IMR-90 (cell line): ENCODE measurements around the gene MAML2. TPM values are rescaled to one million over a fixed set of nuclear protein-coding genes. Genes with fewer than 3 reads are reported as not detected.

Experiments
- ATAC-seq: fragments of 200-7000 bp; cut with Tn5 transposase; 2 replicates; pipeline ENCODE4 v1.9.1; 2020; ENCODE audit warnings: low read depth, mild to moderate bottlenecking, moderate library complexity
- BruUV-seq: library from RNA; stranded (reverse); fragments of 400-500 nt; replicated peaks from 2 replicates; lab custom pipeline; 2021; lab: Mats Ljungman, UMichigan
- CTCF ChIA-PET: fragments of 300-600 bp; formaldehyde crosslinking; extraction: SDS; loops from one replicate; lab custom pipeline; 2021; ENCODE audit warnings: antibody characterized with exemption; lab: Yijun Ruan, JAX
- POLR2A ChIA-PET: fragments of 300-600 bp; sonication (Branson Sonifier 250); formaldehyde crosslinking; loops from one replicate; lab custom pipeline; 2022; ENCODE audit warnings: antibody characterized with exemption; ENCODE audit not compliant: unreplicated experiment; lab: Charles Lee
- DNase-seq: peaks from one replicate; pipeline ENCODE4 v3.0.0; 2013
- H2AFZ ChIP-seq: replicated peaks from 2 replicates; pipeline ENCODE3; 2013; ENCODE audit warnings: low read length, mild to moderate bottlenecking; ENCODE audit not compliant: poor library complexity
- H2AK5ac ChIP-seq: 2 replicates; pipeline ENCODE4 v1.6.1; 2013; ENCODE audit warnings: low read depth, low read length, inconsistent platforms
- H2AK9ac ChIP-seq: replicated peaks from 2 replicates; pipeline ENCODE3; 2013; ENCODE audit warnings: mild to moderate bottlenecking, low read depth, low read length, moderate library complexity; ENCODE audit not compliant: poor library complexity
- H2BK120ac ChIP-seq: 2 replicates; pipeline ENCODE4 v1.6.1; 2013; ENCODE audit warnings: low read depth, low read length, inconsistent platforms
- H2BK15ac ChIP-seq: 3 replicates; pipeline ENCODE4 v1.6.1; 2013; ENCODE audit warnings: low read depth, low read length, inconsistent platforms
- H2BK20ac ChIP-seq: 2 replicates; pipeline ENCODE4 v1.6.1; 2013; ENCODE audit warnings: low read depth, mild to moderate bottlenecking, inconsistent platforms, low read length, moderate library complexity
- H2BK5ac ChIP-seq: 2 replicates; pipeline ENCODE4 v1.6.1; 2013; ENCODE audit warnings: mild to moderate bottlenecking, low read depth, low read length, inconsistent platforms; ENCODE audit not compliant: poor library complexity, severe bottlenecking
- H3K14ac ChIP-seq: replicated peaks from 2 replicates; pipeline ENCODE4 v1.6.1; 2013; ENCODE audit warnings: low read depth, low read length, inconsistent platforms
- H3K18ac ChIP-seq: 2 replicates; pipeline ENCODE4 v1.6.1; 2013; ENCODE audit warnings: low read depth, low read length, control low read depth
- H3K23ac ChIP-seq: 2 replicates; pipeline ENCODE4 v1.6.1; 2013; ENCODE audit warnings: low read depth, low read length, inconsistent platforms
- H3K27ac ChIP-seq: 2 replicates; pipeline ENCODE4 v1.5.1; 2013; ENCODE audit warnings: mild to moderate bottlenecking, control low read depth, low read length; ENCODE audit not compliant: insufficient read depth
- H3K27me3 ChIP-seq: 2 replicates; pipeline ENCODE4 v1.6.1; 2013; ENCODE audit warnings: low read length; ENCODE audit not compliant: control insufficient read depth, insufficient read depth
- H3K36me3 ChIP-seq: 2 replicates; pipeline ENCODE4 v1.6.1; 2013; ENCODE audit warnings: low read length, mixed read lengths; ENCODE audit not compliant: control insufficient read depth, insufficient read depth
- H3K4ac ChIP-seq: 2 replicates; pipeline ENCODE4 v1.6.1; 2013; ENCODE audit warnings: low read depth, low read length, inconsistent platforms
- H3K4me1 ChIP-seq: 2 replicates; pipeline ENCODE4 v1.6.1; 2013; ENCODE audit warnings: low read length, mixed read lengths; ENCODE audit not compliant: control insufficient read depth, insufficient read depth
- H3K4me2 ChIP-seq: 2 replicates; pipeline ENCODE4 v1.6.1; 2013; ENCODE audit warnings: low read depth, mild to moderate bottlenecking, control low read depth, low read length, moderate library complexity
- H3K4me3 ChIP-seq: 2 replicates; pipeline ENCODE4 v1.5.1; 2013; ENCODE audit warnings: low read depth, mild to moderate bottlenecking, control low read depth, low read length, moderate library complexity; ENCODE audit not compliant: insufficient read depth
- H3K56ac ChIP-seq: 2 replicates; pipeline ENCODE4 v1.6.1; 2013; ENCODE audit warnings: low read length, inconsistent platforms; ENCODE audit not compliant: insufficient read depth; ENCODE audit errors: extremely low read depth
- H3K79me1 ChIP-seq, 2 experiments: 2 replicates each; pipeline ENCODE4 v1.6.1; 2013; ENCODE audit warnings: low read length in 2 of 2, inconsistent platforms in 1 of 2, low read depth in 1 of 2
- H3K9ac ChIP-seq: 2 replicates; pipeline ENCODE4 v1.6.1; 2013; ENCODE audit warnings: low read depth, low read length, control low read depth
- H3K9me1 ChIP-seq: 2 replicates; pipeline ENCODE4 v1.6.1; 2013; ENCODE audit warnings: low read length, inconsistent platforms; ENCODE audit not compliant: insufficient read depth
- H3K9me3 ChIP-seq: 2 replicates; pipeline ENCODE4 v1.6.1; 2013; ENCODE audit warnings: low read length; ENCODE audit not compliant: control insufficient read depth, insufficient read depth
- H4K20me1 ChIP-seq: 2 replicates; pipeline ENCODE4 v1.6.1; 2013; ENCODE audit warnings: low read length, inconsistent platforms; ENCODE audit not compliant: insufficient read depth
- H4K5ac ChIP-seq: 2 replicates; pipeline ENCODE4 v1.6.1; 2013; ENCODE audit warnings: mild to moderate bottlenecking, low read depth, low read length, control low read depth
- H4K8ac ChIP-seq, 2 experiments: 2 replicates each; pipeline ENCODE4 v1.6.1; 2013; ENCODE audit warnings: low read depth in 2 of 2, low read length in 2 of 2, control low read depth in 1 of 2, inconsistent platforms in 1 of 2
- H4K91ac ChIP-seq: 2 replicates; pipeline ENCODE4 v1.6.1; 2013; ENCODE audit warnings: low read depth, low read length, inconsistent platforms; ENCODE audit not compliant: insufficient read depth
- BHLHE40 ChIP-seq: fragments of 150-350 bp; IDR thresholded peaks from 2 replicates; pipeline ENCODE4 v1.6.1; 2016; ENCODE audit warnings: mild to moderate bottlenecking, low read depth, low read length
- CEBPB ChIP-seq: IDR thresholded peaks from 2 replicates; pipeline ENCODE4 v1.6.1; 2012; ENCODE audit warnings: low read depth, low read length, improper control_type of control experiment
- CHD1 ChIP-seq: IDR thresholded peaks from 2 replicates; pipeline ENCODE4 v1.6.1; 2012; ENCODE audit warnings: low read depth, low read length, improper control_type of control experiment
- CTCF ChIP-seq: conservative IDR thresholded peaks from 2 replicates; pipeline ENCODE4 v1.5.1; 2012; ENCODE audit warnings: mild to moderate bottlenecking, low read depth, low read length, improper control_type of control experiment
- ELK1 ChIP-seq: fragments of 150-350 bp; IDR thresholded peaks from 2 replicates; pipeline ENCODE4 v1.6.1; 2016; ENCODE audit warnings: low read depth, mild to moderate bottlenecking, low read length, moderate library complexity, borderline replicate concordance
- FOS ChIP-seq: fragments of 150-350 bp; IDR thresholded peaks from 2 replicates; pipeline ENCODE4 v1.6.1; 2016; ENCODE audit warnings: low read depth, low read length
- MAFK ChIP-seq: IDR thresholded peaks from 2 replicates; pipeline ENCODE4 v1.6.1; 2012; ENCODE audit warnings: low read depth, low read length, improper control_type of control experiment
- MAZ ChIP-seq: IDR thresholded peaks from 2 replicates; pipeline ENCODE4 v1.6.1; 2012; ENCODE audit warnings: low read depth, mild to moderate bottlenecking, low read length, improper control_type of control experiment, moderate library complexity, borderline replicate concordance
- MXI1 ChIP-seq: IDR thresholded peaks from 2 replicates; pipeline ENCODE4 v1.6.1; 2012; ENCODE audit warnings: low read depth, mild to moderate bottlenecking, low read length, moderate library complexity, borderline replicate concordance
- NFE2L2 ChIP-seq: fragments of 150-350 bp; IDR thresholded peaks from 2 replicates; pipeline ENCODE4 v1.6.1; 2016; ENCODE audit warnings: low read depth, mild to moderate bottlenecking, low read length
- POLR2A ChIP-seq: IDR thresholded peaks from 2 replicates; pipeline ENCODE4 v1.6.1; 2012; ENCODE audit warnings: mild to moderate bottlenecking, low read depth, low read length
- RAD21 ChIP-seq: IDR thresholded peaks from 2 replicates; pipeline ENCODE4 v1.6.1; 2012; ENCODE audit warnings: low read length, improper control_type of control experiment
- RCOR1 ChIP-seq: IDR thresholded peaks from 2 replicates; pipeline ENCODE4 v1.6.1; 2012; ENCODE audit warnings: mild to moderate bottlenecking, low read length, improper control_type of control experiment; ENCODE audit not compliant: insufficient replicate concordance
- RFX5 ChIP-seq: IDR thresholded peaks from 2 replicates; pipeline ENCODE4 v1.8.0; 2012; ENCODE audit warnings: low read depth, mild to moderate bottlenecking, low read length, moderate library complexity
- SMC3 ChIP-seq: fragments of 150-350 bp; IDR thresholded peaks from 2 replicates; pipeline ENCODE4 v1.6.1; 2016; ENCODE audit warnings: low read depth, mild to moderate bottlenecking, antibody characterized with exemption, low read length, moderate library complexity
- USF2 ChIP-seq: fragments of 150-350 bp; IDR thresholded peaks from 2 replicates; pipeline ENCODE4 v1.6.1; 2017; ENCODE audit warnings: mild to moderate bottlenecking, antibody characterized with exemption, low read length, low read depth
- WGBS, 2 experiments: methylation state at CpG; one replicate each; pipeline versions ENCODE4 v1.1.5 to v1.1.7; 2013; ENCODE audit warnings: missing lambda C conversion rate in 2 of 2; ENCODE audit not compliant: insufficient read length in 1 of 2; ENCODE audit errors: extremely low coverage in 2 of 2; 5-methylcytosine and 5-hydroxymethylcytosine counted together
- dilution Hi-C: fragments of 300-500 bp; cut with HindIII; formaldehyde crosslinking; loops from one replicate; pipeline ENCODE4 v1.14.3; 2018; ENCODE audit warnings: low sequenced_read_pairs; ENCODE audit not compliant: unreplicated experiment
- in situ Hi-C: fragments of 300-500 bp; cut with MboI; formaldehyde crosslinking; loops from 3 replicates; pipeline ENCODE4 v1.14.3; 2019; ENCODE audit warnings: low sequenced_read_pairs, inconsistent platforms, mixed read lengths
- intact Hi-C: fragments of 100-400 bp; cut with micrococcal nuclease; formaldehyde crosslinking; loops from 2 replicates; pipeline ENCODE4 v1.10.0; 2022
- polyA plus RNA-seq, 3 experiments: library from polyadenylated mRNA; depleted of rRNA; stranded (reverse); fragments of >200 nt; gene quantifications; 2 replicates each; pipeline ENCODE4 v1.2.3, GENCODE V29; 2012; ENCODE audit warnings: low replicate concordance in 1 of 3
- total RNA-seq: library from RNA; depleted of rRNA; stranded (reverse); fragments of >200 nt; gene quantifications from 2 replicates; pipeline ENCODE4 v1.2.3, GENCODE V29; 2012

The MAML2 gene
- total and polyA plus RNA-seq, 2 of the 4 experiments (the other 2 are of a cell fraction), result 15.0 to 19.5 TPM

DNA sequence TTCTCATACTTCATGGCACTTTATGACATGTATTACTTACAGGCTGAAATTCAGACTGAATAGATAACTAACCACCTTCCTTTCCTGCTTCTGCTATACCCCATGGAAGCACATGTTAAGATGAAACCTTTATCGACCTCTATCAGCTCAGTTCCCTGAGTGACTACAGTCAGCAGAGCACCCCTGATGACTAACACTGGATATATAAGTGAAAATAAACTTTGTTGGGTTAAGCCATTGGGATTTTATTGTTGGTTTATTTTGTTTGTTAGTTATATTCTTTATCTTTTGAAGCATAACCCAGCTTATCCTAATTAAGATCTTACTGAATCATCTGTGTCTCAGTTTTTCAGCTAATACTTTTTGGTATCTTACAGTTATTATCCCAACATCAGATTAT is 23.0 kb upstream of the MAML2 start:
- H3K4me3 ChIP-seq, result no peak overlapping the region
- dilution Hi-C loops (loop anchor here (25.0 kb wide), 1 partner anchor 329 kb away; no protein-coding TSS in a partner anchor), intact Hi-C loops (no loop called here), in situ Hi-C loops (no loop called here)
- BruUV-seq, result no TSS peak
- no peak overlapping the region for H3K14ac ChIP-seq
- no peak overlapping the region for H3K56ac ChIP-seq
- peaks cover 2 to 7% of the 10 kb centered on the region in 2 experiments; a peak in 3 of 4 replicates for H3K79me1 ChIP-seq
- H4K5ac ChIP-seq, result no peak overlapping the region
- TF ChIP-seq POLR2A (no peak), MAZ (no peak), CTCF (no peak), MXI1 (no peak), USF2 (no peak), ELK1 (no peak), MAFK (no peak), FOS (no peak), SMC3 (no peak), RFX5 (no peak), BHLHE40 (no peak), RCOR1 (no peak), CEBPB (no peak), NFE2L2 (no peak), RAD21 (no peak), CHD1 (no peak)
- no peak overlapping the region for H2BK120ac ChIP-seq
- no peak overlapping the region for H2AK9ac ChIP-seq
- no peak overlapping the region for H4K8ac ChIP-seq
- no peak overlapping the region for H3K18ac ChIP-seq
- no peaks in the 10 kb centered on the region for H3K27me3 ChIP-seq
- peaks cover 11% of the 10 kb centered on the region for H3K36me3 ChIP-seq
- H4K20me1 ChIP-seq, result no peaks in the 10 kb centered on the region
- H3K23ac ChIP-seq, result no peak overlapping the region
- ATAC-seq (peak; percentile 54), DNase-seq (peak; percentile 35)
- H3K27ac ChIP-seq, result no peak overlapping the region
- no peak overlapping the region for H2AK5ac ChIP-seq
- H2AFZ ChIP-seq, result no peak overlapping the region
- H2BK15ac ChIP-seq, result no peak overlapping the region
- H3K9me1 ChIP-seq, result no peaks in the 10 kb centered on the region
- H3K4ac ChIP-seq, result no peak overlapping the region
- H2BK5ac ChIP-seq, result no peak overlapping the region
- H2BK20ac ChIP-seq, result no peak overlapping the region
- H3K9me3 ChIP-seq, result peaks cover 6% of the 10 kb centered on the region
- WGBS, 2 experiments, result no CpG with 5 or more reads among the region's 1 CpG
- no peak overlapping the region for H3K4me2 ChIP-seq
- no peaks in the 10 kb centered on the region for H3K4me1 ChIP-seq
- H4K91ac ChIP-seq, result no peak overlapping the region
- H3K9ac ChIP-seq, result no peak overlapping the region
- ChIA-PET CTCF (no interaction called here), POLR2A (no interaction called here)
